Measurements from ENCODE around the gene YRDC. TPM values are rescaled to one million over a fixed set of nuclear protein-coding genes. Genes with fewer than 3 reads are reported as not detected.

Gene YRDC
- total and polyA plus RNA-seq, 2 of the 13 experiments (the other 11 are each of a cell fraction or from before 2014, with no cell fraction given): 27.5 to 29.2 TPM

DNA sequence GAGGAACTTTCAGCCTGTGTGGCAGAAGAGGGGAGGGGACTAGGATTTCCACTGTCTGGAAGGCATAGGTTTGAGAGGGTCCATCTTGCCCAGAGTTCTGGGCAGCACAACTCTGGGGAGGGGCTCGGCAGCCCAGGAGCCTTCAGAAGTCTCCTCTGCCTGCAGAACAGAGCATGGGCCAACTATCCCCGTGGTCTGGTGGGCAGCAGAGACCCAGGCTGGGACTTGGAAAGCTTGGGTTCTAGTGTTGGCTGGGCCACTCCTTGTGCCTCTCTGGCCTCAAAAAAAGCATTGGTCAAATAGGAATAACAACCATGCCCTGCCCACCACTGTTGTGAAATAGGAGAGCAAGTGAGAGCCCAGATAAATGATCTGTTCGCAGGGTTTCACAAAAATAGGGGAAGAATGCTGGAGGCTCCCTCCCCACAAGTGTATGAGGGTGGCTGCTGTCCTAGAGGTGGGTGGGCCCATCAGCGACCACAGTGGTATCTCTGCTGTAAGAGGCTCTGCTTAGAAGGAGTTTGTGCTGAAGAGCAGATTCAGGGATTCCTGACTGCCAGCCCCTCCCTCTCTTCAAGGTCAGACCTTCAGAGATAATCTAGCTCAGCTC is 52.0 kb downstream of the YRDC start:
- 5% methylated on average over 2 of the region's 4 CpGs for WGBS (ENCODE audit: low lambda C conversion rate)
- Histone ChIP-seq H3K36me3 (replicated peaks in 1 of 2; ENCODE audit: control insufficient read depth in 1 of 2, insufficient read depth in 2 of 2, low read length in 2 of 2) (no peaks in the 10 kb centered on the region), H3K79me2 (ENCODE audit: insufficient read depth, low read length) (no peaks in the 10 kb centered on the region), H2AFZ (ENCODE audit: low read length) (no peak overlapping the region), H4K20me1 (ENCODE audit: insufficient read depth, low read length) (no peaks in the 10 kb centered on the region), H3K4me3 (replicated peaks in 1 of 3; ENCODE audit: insufficient read depth in 1 of 3, low read depth in 2 of 3, low read length in 3 of 3) (no peak overlapping the region), H3K9ac (ENCODE audit: insufficient read depth, low read depth, low read length) (no peak overlapping the region), H3K27ac (ENCODE audit: extremely low read length, insufficient read depth, low read length) (no peak overlapping the region), H3K4me2 (ENCODE audit: low read depth, low read length) (no peak overlapping the region), H3K4me1 (ENCODE audit: insufficient read depth, low read length) (peaks cover 14% of the 10 kb centered on the region; the same call in 1 of the 2 replicates), H3K9me3 (ENCODE audit: low read length) (no peaks in the 10 kb centered on the region), H3K27me3 (ENCODE audit: control insufficient read depth in 1 of 2, insufficient read depth in 2 of 2, low read length in 2 of 2) (peaks cover 6 to 38% of the 10 kb centered on the region in 2 experiments; a peak in 4 of 5 replicates)
- no peak for ATAC-seq
- DNase-seq (ENCODE audit: low spot score): no peak
- POLR2A ChIA-PET: no interaction called here
- no TSS peak for BruUV-seq (replicated peaks)
- no peak for FAIRE-seq
- intact Hi-C loops (cut with micrococcal nuclease; ENCODE audit: unreplicated experiment) (no loop called here), in situ Hi-C loops (cut with HindIII; ENCODE audit: extremely low pct_ligation_motif_present, low pct_unique_long_range_greater_than_20kb) (no loop called here)
- CTCF ChIA-PET (ENCODE audit: low intra/inter-chr PET ratio, low total read pairs): no interaction called here
- TF ChIP-seq CEBPB (IDR thresholded peaks at IDR 0.05; ENCODE audit: borderline replicate concordance, low read depth, low read length): peak; percentile 21; the same call in 1 of the 2 replicates
- no peak for TF ChIP-seq ZNF580 (CRISPR knock-in tag; IDR thresholded peaks at IDR 0.05; ENCODE audit: borderline replicate concordance, low read depth)

DNA sequence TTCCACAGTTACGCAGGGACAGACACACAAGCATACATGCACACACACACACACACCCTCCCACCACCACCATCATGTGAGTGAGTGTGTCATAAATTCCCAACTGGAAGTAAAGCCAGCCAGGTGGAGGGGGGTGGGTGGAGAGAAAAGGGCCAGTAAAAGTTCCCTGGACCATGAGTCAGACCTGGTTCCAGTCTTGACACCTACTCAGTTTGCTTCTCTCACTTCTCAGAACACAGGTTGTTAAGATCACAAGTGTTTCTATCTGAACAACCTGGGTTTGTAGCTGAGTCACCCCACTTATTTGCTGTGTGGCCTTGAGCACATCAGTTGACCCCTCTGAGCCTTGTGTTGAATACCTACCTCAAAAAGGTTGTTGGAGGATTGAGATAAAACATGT is 52.7 kb downstream of the YRDC start:
- FAIRE-seq (no peak), ATAC-seq (no peak), DNase-seq (ENCODE audit: low spot score) (no peak)
- ChIA-PET POLR2A (no interaction called here), CTCF (ENCODE audit: low intra/inter-chr PET ratio, low total read pairs) (no interaction called here)
- H3K36me3 ChIP-seq (replicated peaks in 1 of 2; ENCODE audit: control insufficient read depth in 1 of 2, insufficient read depth in 2 of 2, low read length in 2 of 2): no peaks in the 10 kb centered on the region
- WGBS (ENCODE audit: low lambda C conversion rate): 0% methylated on average over 1 of the region's 1 CpG
- H3K9me3 ChIP-seq (ENCODE audit: low read length): no peaks in the 10 kb centered on the region
- intact Hi-C loops (cut with micrococcal nuclease; ENCODE audit: unreplicated experiment) (no loop called here), in situ Hi-C loops (cut with HindIII; ENCODE audit: extremely low pct_ligation_motif_present, low pct_unique_long_range_greater_than_20kb) (no loop called here)
- BruUV-seq (replicated peaks): no TSS peak
- H3K4me3 ChIP-seq (replicated peaks in 1 of 3; ENCODE audit: insufficient read depth in 1 of 3, low read depth in 2 of 3, low read length in 3 of 3): no peak overlapping the region
- H3K79me2 ChIP-seq (ENCODE audit: insufficient read depth, low read length): no peaks in the 10 kb centered on the region
- peaks cover 14% of the 10 kb centered on the region; the same call in 1 of the 2 replicates for H3K4me1 ChIP-seq (ENCODE audit: insufficient read depth, low read length)
- TF ChIP-seq, protein P1, sequence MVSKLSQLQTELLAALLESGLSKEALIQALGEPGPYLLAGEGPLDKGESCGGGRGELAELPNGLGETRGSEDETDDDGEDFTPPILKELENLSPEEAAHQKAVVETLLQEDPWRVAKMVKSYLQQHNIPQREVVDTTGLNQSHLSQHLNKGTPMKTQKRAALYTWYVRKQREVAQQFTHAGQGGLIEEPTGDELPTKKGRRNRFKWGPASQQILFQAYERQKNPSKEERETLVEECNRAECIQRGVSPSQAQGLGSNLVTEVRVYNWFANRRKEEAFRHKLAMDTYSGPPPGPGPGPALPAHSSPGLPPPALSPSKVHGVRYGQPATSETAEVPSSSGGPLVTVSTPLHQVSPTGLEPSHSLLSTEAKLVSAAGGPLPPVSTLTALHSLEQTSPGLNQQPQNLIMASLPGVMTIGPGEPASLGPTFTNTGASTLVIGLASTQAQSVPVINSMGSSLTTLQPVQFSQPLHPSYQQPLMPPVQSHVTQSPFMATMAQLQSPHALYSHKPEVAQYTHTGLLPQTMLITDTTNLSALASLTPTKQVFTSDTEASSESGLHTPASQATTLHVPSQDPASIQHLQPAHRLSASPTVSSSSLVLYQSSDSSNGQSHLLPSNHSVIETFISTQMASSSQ (IDR thresholded peaks at IDR 0.05; ENCODE audit: low read depth): no peak
- TF ChIP-seq, protein P1 (CRISPR knock-in tag; IDR thresholded peaks at IDR 0.05; ENCODE audit: borderline replicate concordance): no peak
- peak; percentile 24; the same call in 1 of the 2 replicates for TF ChIP-seq ZNF768 (CRISPR knock-in tag; IDR thresholded peaks at IDR 0.05)
- TF ChIP-seq KLF12 (CRISPR knock-in tag; IDR thresholded peaks at IDR 0.05; ENCODE audit: borderline replicate concordance): no peak
- TF ChIP-seq ZNF639 (CRISPR knock-in tag; conservative IDR thresholded peaks at IDR 0.05): no peak
- H3K27me3 ChIP-seq (ENCODE audit: control insufficient read depth in 1 of 2, insufficient read depth in 2 of 2, low read length in 2 of 2): peaks cover 6 to 35% of the 10 kb centered on the region in 2 experiments; a peak in 4 of 5 replicates
- no peak overlapping the region for H3K4me2 ChIP-seq (ENCODE audit: low read depth, low read length)
- no peaks in the 10 kb centered on the region for H4K20me1 ChIP-seq (ENCODE audit: insufficient read depth, low read length)
- no peak overlapping the region for H3K9ac ChIP-seq (ENCODE audit: insufficient read depth, low read depth, low read length)
- no peak overlapping the region for H2AFZ ChIP-seq (ENCODE audit: low read length)
- no peak overlapping the region for H3K27ac ChIP-seq (ENCODE audit: extremely low read length, insufficient read depth, low read length)

Measured in HepG2 (cell line).